Endodermal cell (in vitro differentiated cells): ENCODE measurements around the gene PCCA. TPM values are rescaled to one million over a fixed set of nuclear protein-coding genes. Genes with fewer than 3 reads are reported as not detected.
"Not testable (repeated sequence)": the region's sequence is repeated elsewhere in the genome, so short reads cannot be mapped to it uniquely, and the experiment has no call there.

ENCODE experiments used
- DNase-seq: peaks from one replicate; pipeline ENCODE4 v3.0.0-alpha.2; 2017
- H3K27ac ChIP-seq: 2 replicates; pipeline ENCODE4 v1.5.1; 2013; ENCODE audit warnings: mild to moderate bottlenecking, low read depth, low read length, moderate library complexity
- H3K27me3 ChIP-seq: 2 replicates; pipeline ENCODE4 v1.6.1; 2013; ENCODE audit warnings: mild to moderate bottlenecking, low read length, moderate library complexity; ENCODE audit not compliant: insufficient read depth, control insufficient read depth, poor library complexity, severe bottlenecking
- H3K36me3 ChIP-seq: 2 replicates; pipeline ENCODE4 v1.7.0; 2013; ENCODE audit warnings: mild to moderate bottlenecking, low read length, moderate library complexity; ENCODE audit not compliant: control insufficient read depth, insufficient read depth
- H3K4me1 ChIP-seq: one replicate; pipeline ENCODE4 v1.7.0; 2013; ENCODE audit warnings: low read length; ENCODE audit not compliant: control insufficient read depth, insufficient read depth
- H3K4me3 ChIP-seq: 2 replicates; pipeline ENCODE4 v1.5.1; 2013; ENCODE audit warnings: mild to moderate bottlenecking, low read length, moderate library complexity
- H3K9ac ChIP-seq: 2 replicates; pipeline ENCODE4 v1.6.1; 2013; ENCODE audit warnings: mild to moderate bottlenecking, low read length, moderate library complexity; ENCODE audit not compliant: poor library complexity, severe bottlenecking; ENCODE audit errors: extremely low read depth
- H3K9me3 ChIP-seq: 2 replicates; pipeline ENCODE4 v1.6.1; 2013; ENCODE audit warnings: mild to moderate bottlenecking, low read length, moderate library complexity; ENCODE audit not compliant: control insufficient read depth
- H3K27ac Mint-ChIP-seq: 2 replicates; pipeline ENCODE4 v1.8.0; 2020; ENCODE audit warnings: mixed read lengths
- H3K27me3 Mint-ChIP-seq: 2 replicates; pipeline ENCODE4 v1.8.0; 2021; ENCODE audit warnings: mild to moderate bottlenecking, mixed read lengths; ENCODE audit not compliant: insufficient read depth
- H3K36me3 Mint-ChIP-seq: 2 replicates; pipeline ENCODE4 v1.8.0; 2020; ENCODE audit warnings: low read depth, mixed read lengths
- H3K4me1 Mint-ChIP-seq: 2 replicates; pipeline ENCODE4 v1.8.0; 2020; ENCODE audit warnings: mixed read lengths
- H3K4me3 Mint-ChIP-seq: 2 replicates; pipeline ENCODE4 v1.8.0; 2020; ENCODE audit warnings: mild to moderate bottlenecking, moderate library complexity, mixed read lengths
- H3K9me3 Mint-ChIP-seq: 2 replicates; pipeline ENCODE4 v1.8.0; 2020; ENCODE audit warnings: mild to moderate bottlenecking, mixed read lengths
- CTCF ChIP-seq: fragments of 200-600 bp; sonication (generic); conservative IDR thresholded peaks from 2 replicates; pipeline ENCODE4 v1.5.0; 2021; ENCODE audit warnings: antibody characterized with exemption, mild to moderate bottlenecking
- WGBS, 2 experiments: methylation state at CpG; one replicate each; pipeline versions ENCODE4 v1.1.5 to v1.1.7; 2013; ENCODE audit warnings: missing lambda C conversion rate in 2 of 2, mixed read lengths in 1 of 2; ENCODE audit not compliant: insufficient coverage in 1 of 2, insufficient read length in 1 of 2; 5-methylcytosine and 5-hydroxymethylcytosine counted together
- total RNA-seq, 2 donors: library from RNA; stranded (reverse); fragmentation: NEBNext Ultra II Directional in 1 of 2; extraction: Animal tissue kit (Norgen Biotek cat#: 25700) in 1 of 2; gene quantifications; 2 replicates in 1 of 2; 3 replicates in 1 of 2; pipeline ENCODE4 v1.2.1, GENCODE V29; 2021

PCCA gene
- total RNA-seq, 2 donors from 2014 or later = 60.2 to 67.2 TPM

DNA sequence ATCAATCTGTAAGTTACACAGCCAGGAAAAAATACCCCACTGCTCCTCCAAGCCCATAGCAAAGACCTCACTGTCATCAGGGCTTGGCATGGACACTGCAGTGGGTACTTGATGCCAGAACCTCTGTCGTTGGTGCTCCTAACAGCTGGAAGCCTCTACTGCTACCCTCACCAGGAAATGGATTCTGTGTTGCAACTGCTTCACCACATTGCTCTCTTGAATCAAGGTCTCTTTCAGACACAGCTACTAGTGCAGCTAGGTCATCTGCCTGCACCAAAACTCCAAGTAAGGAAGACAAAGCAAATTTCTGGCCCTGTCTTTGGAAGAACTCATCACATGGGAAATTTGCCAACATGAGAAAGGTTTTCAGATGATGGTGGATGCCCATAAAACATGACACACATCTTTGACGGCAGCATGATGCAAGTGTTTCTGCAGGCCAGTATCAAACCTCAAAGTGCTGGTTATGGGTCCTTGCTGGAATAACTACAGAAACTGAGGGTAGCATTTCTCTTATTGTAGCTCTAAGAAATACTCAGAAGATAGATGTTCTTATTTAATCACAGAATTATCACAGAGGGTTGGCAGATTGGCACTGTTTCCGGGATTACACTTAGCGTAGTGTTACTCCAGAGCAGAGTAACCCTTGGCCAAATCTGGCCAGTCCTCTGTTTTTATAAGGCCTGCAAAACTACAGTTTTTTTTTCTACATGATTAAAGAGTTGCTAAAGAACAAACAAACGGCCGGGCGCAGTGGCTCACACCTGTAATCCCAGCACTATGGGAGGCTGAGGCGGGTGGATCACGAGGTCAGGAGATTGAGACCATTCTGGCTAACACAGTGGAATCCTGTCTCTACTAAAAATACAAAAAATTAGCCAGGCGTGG, 12.9 kb upstream of the PCCA start:
- no peaks in the 10 kb centered on the region for H3K36me3 ChIP-seq
- TF ChIP-seq CTCF = no peak
- DNase-seq = no peak
- Mint-ChIP-seq H3K4me1 (peaks cover 14% of the 10 kb centered on the region), H3K36me3 (peaks cover 10% of the 10 kb centered on the region), H3K27ac (no peak overlapping the region), H3K4me3 (no peak overlapping the region), H3K27me3 (no peaks in the 10 kb centered on the region), H3K9me3 (peaks cover 27% of the 10 kb centered on the region)
- no peak overlapping the region for H3K9ac ChIP-seq
- 88 to 89% methylated on average over 8 to 10 of the region's 10 CpGs for WGBS, 2 experiments
- H3K27me3 ChIP-seq = no peaks in the 10 kb centered on the region
- peaks cover 6% of the 10 kb centered on the region for H3K9me3 ChIP-seq
- no peak overlapping the region for H3K27ac ChIP-seq
- no peaks in the 10 kb centered on the region for H3K4me1 ChIP-seq
- H3K4me3 ChIP-seq = no peak overlapping the region

DNA sequence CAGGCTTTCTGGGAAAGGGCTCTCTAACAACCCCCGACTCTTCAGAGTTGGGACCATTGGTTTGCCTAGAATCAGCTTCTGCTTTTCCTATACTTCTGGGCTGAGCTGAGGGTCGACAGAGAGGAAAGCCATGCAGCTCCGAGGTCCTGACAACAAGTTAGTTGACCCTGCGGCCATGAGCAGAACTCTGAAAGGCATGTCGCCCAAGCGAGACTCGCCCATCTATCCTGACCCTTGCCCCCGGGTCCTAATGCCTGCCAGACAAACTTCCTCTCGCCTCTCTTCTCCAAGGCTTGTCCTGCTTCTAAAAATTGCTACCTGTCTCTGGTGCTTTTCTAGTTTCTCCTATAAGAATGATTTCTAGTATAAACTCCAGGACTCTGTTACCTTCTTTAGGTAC, 9.9 kb upstream of the PCCA start:
- peak; percentile 80 for DNase-seq

GRCh38 chr13:100083401-100083800, 5.5 kb upstream of the PCCA start:
- H3K9me3 ChIP-seq, H3K27ac ChIP-seq, H3K4me3 Mint-ChIP-seq, H3K4me1 ChIP-seq, H3K27ac Mint-ChIP-seq, H3K9ac ChIP-seq, H3K9me3 Mint-ChIP-seq, H3K27me3 Mint-ChIP-seq, H3K27me3 ChIP-seq, DNase-seq, H3K4me3 ChIP-seq: not testable (repeated sequence)
- Mint-ChIP-seq H3K36me3 (peaks cover 26% of the 10 kb centered on the region), H3K4me1 (peaks cover 24% of the 10 kb centered on the region)
- 94% methylated on average over 3 to 6 of the region's 6 CpGs for WGBS, 2 experiments
- peaks cover 22% of the 10 kb centered on the region for H3K36me3 ChIP-seq

More for the DNA sequence above, 9.9 kb upstream of the PCCA start:
- Mint-ChIP-seq H3K9me3 (peaks cover 27% of the 10 kb centered on the region), H3K4me3 (peak overlapping the region; percentile 67), H3K4me1 (peaks cover 10% of the 10 kb centered on the region), H3K36me3 (peaks cover 13% of the 10 kb centered on the region)
- not testable (repeated sequence) for H3K9ac ChIP-seq, H3K27me3 ChIP-seq, H3K27ac Mint-ChIP-seq, H3K9me3 ChIP-seq, H3K27me3 Mint-ChIP-seq, H3K27ac ChIP-seq, H3K36me3 ChIP-seq, H3K4me1 ChIP-seq
- 75 to 81% methylated on average over 8 to 9 of the region's 9 CpGs for WGBS, 2 experiments
- H3K4me3 ChIP-seq = peak overlapping the region; percentile 64

DNA sequence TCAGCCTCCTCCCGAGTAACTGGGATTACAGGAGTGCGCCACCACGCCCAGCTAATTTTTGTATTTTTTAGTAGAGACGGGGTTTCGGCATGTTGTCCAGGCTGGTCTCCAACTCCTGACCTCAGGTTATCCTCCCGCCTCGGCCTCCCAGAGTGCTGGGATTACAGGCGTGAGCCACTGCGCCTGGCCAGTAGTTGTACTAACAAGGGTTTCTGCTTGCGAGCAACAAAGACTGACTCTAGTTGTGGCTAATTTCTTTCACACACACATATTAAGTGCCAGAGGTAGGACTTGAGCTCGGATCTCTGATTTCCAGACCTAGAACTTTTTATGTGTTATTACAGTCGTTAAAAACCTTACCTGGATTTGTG, 635 bp upstream of the PCCA start:
- Mint-ChIP-seq H3K27me3 (no peaks in the 10 kb centered on the region), H3K9me3 (no peaks in the 10 kb centered on the region), H3K4me1 (peaks cover 27% of the 10 kb centered on the region), H3K36me3 (peaks cover 43% of the 10 kb centered on the region), H3K4me3 (peak overlapping the region; percentile 87), H3K27ac (peak overlapping the region; percentile 98)
- peak overlapping the region; percentile 92 for H3K4me3 ChIP-seq
- 38% methylated on average over 12 of the region's 12 CpGs for WGBS, 2 experiments
- no peak for TF ChIP-seq CTCF
- H3K4me1 ChIP-seq = peaks cover 2% of the 10 kb centered on the region
- H3K9ac ChIP-seq = peak overlapping the region; percentile 78
- no peaks in the 10 kb centered on the region for H3K9me3 ChIP-seq
- H3K27ac ChIP-seq = peak overlapping the region; percentile 52
- H3K36me3 ChIP-seq = peaks cover 43% of the 10 kb centered on the region
- peak; percentile 55 for DNase-seq
- H3K27me3 ChIP-seq = no peaks in the 10 kb centered on the region
